Testis (tissue), 2 donors: ENCODE measurements around the gene CACNA1S.

Experiments
- CTCF ChIP-seq, 3 experiments: fragments of 450-650 bp in 2 of 3; fragments of 200-600 bp in 1 of 3; sonication (generic) in 1 of 3; IDR thresholded peaks; one replicate each; pipeline ENCODE4 v1.5.1; 2016 to 2019; ENCODE audit warnings: antibody characterized with exemption in 3 of 3, mild to moderate bottlenecking in 2 of 3, moderate library complexity in 1 of 3
- POLR2A ChIP-seq: fragments of 450-650 bp; IDR thresholded peaks from one replicate; pipeline ENCODE4 v1.6.1; 2017; ENCODE audit warnings: antibody characterized with exemption, mild to moderate bottlenecking, moderate library complexity

- no peak for TF ChIP-seq CTCF (IDR thresholded peaks at IDR 0.05)
- no peak for TF ChIP-seq POLR2A
Measured at GRCh38 chr1:201014816-201015200, 97.4 kb downstream of the CACNA1S start.
